NCI-H2227 treated with DMSO at 0.1 percent for 48 hours (cell line): ENCODE data around the gene EEF1E1.
"Not testable (repeated sequence)": the region's sequence is repeated elsewhere in the genome, so short reads cannot be mapped to it uniquely, and the experiment has no call there.

ENCODE experiments used
- DNase-seq: peaks from one replicate; lab custom pipeline; 2025; lab: John Stamatoyannopoulos, UW

Gene EEF1E1

DNA sequence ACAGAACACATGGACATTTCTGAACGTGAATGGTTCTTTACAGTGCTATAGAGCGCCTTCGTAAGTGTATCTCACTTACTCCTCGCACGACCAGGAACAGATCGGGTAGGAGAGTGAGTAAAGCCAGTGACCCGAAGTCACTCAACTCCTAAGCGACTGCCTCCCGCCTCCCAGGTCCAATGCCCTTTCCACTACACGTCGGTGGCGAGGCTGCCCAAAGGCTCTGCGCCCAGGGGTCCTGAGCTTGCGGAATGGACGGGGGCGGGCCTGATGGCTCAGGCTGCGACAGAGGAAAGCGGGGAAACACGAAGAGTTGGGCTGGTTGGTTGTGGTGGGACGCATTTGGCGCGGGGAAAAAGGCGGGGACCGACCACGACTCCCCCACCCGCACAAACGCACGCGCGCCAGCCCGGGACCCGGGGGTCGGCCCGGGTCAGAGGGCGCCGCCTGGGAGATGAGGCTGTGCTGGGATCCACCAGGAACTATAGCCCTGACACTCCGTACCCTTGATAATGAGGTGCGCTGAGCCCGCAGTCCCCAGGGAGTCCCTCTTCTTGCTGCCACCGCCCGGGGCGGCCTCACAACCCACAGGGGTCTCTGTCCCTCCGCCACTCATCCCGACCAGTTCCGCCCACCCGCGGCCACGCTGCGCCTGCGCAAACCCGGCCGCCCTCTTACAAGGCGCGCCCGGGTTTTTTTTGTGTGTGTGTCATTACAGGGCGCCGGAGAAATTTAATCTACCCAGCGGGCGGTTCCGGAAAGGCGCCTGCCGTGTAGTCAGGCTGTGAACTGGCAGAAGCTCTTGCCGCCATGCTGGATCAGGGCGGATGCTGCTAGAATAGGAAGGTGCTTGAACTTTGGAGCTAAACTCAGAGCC, 38.3 kb downstream of the EEF1E1 start, which contains the start of gene BLOC1S5:
TSS of gene BLOC1S5 (minus strand) at position 629 of the 877 bp plus-strand sequence. CDS start at position 616, 13 bp downstream.
- DNase-seq = peak; percentile 96

DNA sequence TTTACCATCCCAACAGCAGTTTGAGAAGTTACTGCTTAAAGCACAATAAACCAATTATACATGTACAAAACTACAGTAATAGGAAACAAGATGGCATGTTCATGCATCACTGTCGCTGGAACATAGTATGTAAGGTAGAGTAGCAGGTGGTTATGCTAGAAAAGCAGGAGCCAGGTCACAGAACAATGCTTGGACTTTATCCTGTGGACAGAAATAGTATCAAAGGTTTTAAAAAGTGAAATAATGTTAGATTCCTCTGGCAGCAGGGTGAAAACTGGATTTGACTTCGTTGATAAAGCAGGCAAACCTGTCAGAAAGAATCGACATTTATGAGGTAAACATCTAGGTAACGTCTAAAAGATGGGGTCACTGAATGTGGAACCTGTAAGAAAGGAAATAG, 40.6 kb downstream of the EEF1E1 start:
- DNase-seq = no peak

DNA sequence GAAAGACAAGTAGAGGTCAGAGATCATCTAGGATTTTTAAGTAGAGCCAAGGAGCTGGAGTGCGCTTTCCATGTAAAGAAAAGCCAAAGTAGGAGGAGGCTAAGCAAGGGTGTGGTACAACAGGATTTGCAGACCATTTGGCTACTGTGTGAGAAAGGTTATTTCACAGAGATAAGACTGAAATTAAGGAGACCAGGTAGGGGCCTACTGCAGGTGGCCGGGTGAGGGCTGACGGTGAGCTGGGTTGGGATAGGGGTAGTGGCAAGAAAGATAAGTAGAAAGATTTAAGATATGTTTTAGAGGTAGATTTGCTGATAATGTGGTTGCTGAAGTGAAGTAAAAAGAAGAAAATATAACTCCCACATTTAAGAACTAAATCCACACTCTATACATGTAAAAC, 42.0 kb downstream of the EEF1E1 start:
- DNase-seq = no peak

DNA sequence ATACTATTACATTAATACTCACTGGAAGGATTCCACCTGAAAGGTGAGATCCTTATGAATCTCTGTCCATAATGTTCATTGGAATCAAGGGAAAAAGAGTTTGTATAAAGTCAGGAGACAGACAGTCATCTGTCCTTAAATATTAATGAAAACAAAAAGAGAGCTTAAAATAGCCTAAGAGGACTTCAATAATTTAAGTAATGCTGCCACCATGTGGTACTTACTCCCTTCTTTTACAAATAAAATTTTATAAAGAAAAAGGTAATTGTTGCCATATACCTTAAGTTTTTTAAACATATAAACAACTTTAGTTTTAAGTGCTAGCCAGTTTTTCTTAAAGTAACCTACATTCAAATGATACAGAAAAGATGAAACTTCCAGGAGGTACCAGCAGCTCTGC, 43.2 kb downstream of the EEF1E1 start:
- DNase-seq = no peak

DNA sequence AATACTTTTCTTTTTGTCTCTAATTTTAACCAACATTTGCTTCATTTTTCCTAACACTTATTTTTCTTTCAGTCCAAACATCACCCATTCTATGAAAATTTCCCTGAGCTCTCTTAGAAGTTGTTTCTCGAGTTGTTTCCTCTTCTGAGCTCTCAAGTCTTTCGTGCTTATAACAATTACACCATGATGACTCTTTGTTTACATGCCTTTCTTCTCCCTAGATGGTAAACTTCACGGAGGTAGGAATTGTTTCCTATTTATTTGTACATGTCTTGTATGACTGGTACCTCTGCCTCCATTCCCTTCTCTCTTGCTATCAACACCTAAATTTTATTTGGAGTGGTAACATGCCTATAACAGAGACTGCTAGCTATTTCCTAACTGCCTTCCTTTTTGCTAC, 44.6 kb downstream of the EEF1E1 start:
- DNase-seq = no peak

DNA sequence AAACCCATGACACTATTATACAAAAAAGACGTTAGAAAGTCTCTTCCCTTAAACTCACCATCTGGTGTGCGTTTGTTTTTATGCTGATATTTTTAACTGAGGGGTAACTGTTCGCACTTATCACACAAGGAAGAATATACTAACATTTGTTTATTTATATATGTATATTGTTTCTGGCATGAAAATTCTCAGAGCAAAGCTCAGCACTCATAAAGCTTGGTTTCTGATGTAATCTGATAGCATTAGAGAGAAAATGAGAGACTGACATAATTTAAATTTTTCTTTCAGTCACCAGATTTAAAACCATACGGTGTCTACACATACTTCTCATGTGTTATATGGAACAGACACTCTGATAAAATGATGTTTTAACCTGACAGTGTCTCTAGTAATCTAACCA, 45.1 kb downstream of the EEF1E1 start:
- DNase-seq = no peak

DNA sequence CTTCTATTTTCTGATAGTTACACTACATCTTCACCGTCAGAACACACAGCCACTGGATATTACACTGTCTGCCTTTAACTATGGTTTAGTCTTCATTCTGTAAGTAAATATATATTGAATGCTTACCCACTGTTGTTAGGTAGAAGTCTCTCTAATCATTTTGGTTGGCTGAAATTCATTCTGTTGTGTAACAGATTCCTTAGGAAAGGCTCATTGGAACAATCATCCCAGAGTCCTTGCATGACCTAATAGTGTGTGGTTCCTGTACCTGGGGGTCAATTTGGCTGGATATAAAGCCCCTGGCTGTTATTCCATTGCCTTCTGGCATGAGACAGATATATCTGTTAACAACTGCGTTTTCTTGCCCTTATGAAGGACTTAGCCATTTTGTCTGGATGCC, 48.1 kb downstream of the EEF1E1 start:
- no peak for DNase-seq

DNA sequence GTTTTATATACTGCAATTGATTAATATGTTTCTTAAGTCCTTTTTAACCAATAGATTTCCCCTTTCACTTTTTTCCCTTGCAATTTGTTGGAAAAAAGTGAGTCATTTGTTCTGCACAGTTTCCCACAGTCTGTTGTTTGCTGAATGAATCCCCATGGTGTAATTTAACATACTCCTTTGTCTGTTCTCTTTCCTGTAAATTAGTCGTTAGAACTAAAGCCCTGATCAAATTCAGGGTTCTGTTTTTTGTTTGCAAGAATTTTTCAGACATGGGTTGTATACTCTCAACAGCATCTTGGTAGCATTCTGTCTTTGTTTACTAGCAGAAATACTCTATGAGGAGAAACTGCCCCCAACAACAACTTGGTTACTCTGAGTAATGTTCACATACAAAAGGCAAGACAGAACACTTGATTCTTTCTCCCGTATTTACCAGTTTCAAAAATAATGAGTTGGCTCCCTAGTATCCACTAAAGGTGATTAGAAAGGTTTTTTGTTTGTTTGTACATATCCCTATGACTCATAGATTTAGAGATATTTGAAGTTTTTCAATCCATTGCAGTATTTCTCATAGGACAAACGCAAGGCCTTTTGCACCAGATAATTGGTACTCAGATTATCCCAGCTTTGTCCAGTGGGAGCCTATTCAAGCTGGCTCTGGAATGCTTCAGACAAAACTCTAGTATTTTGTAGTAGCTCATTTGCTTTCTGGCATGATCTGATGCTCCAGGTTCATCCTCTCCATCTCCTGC, 54.6 kb downstream of the EEF1E1 start:
- no peak for DNase-seq

DNA sequence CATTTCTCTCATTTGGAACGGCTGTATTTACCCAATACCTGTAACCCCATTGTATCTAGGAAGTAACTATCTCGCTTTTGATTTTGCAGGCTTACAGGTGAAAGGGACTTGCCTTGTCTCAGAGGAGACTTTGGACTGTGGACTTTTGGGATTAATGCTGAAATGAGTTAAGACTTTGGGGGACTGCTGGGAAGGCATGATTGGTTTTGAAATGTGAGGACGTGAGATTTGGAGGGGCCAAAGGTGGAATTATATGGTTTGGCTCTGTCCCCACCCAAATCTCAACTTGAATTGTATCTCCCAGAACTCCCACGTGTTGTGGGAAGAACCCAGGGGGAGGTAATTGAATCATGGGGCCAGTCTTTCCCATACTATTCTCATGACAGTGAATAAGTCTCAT, 56.6 kb downstream of the EEF1E1 start:
- DNase-seq = not testable (repeated sequence)

DNA sequence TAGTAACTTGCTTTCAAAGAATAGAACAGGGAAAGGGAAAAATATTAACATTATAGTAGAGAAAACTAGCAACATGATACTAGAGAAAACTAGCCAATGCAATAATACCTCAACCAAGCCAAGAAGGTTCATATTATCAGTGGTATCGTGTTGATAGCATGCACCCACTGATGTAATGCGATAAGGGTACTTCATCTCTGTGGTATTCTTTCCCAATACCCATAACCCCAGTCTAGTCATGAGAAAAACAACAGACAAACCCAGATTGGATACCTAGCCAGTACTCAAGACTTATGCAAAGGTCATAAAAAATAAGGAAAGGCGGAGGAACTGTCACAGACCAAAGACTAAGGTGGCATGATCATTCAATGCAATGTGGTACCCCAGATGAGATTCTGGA, 59.1 kb downstream of the EEF1E1 start:
- DNase-seq = no peak

DNA sequence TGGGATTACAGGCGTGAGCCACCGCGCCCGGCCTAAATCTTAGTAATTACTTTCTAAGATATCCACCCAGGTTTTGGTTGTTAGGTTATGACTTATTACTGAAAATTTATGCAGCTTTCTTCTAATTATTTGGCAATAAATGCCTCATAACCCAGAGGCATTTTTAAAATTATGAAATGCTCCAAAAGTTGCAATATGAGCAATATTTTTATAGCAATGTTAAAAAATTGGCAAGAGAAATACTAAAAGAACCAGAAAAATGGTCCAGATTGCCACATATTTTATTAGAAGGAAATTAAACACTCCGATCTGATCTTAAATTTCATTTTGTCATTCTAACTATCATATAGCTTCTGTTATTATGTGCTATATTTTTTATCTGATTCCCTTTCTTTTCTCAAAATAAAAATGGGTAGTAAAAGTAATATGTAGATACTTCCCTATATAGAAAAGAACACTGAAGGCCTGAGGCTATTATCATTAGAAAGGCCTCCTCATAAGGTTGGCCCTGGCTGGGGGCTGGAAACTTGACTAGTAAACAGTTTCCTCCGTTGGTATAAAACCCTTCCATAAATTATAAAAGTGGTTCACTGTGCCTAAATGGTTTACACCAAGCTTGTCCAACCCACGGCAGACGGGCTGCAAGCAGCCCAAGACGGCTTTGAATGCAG, 60.3 kb downstream of the EEF1E1 start:
- no peak for DNase-seq

DNA sequence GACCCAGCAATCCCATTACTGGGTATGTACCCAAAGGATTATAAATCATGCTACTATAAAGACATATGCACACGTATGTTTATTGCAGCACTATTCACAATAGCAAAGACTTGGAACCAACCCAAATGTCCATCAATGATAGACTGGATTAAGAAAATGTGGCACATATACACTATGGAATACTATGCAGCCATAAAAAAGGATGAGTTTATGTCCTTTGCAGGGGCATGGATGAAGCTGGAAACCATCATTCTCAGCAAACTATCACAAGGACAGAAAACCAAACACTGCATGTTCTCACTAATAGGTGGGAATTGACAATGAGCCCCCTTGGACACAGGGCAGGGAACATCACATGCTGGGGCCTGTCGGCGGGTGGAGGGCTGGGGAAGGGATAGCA, 68.2 kb downstream of the EEF1E1 start:
- not testable (repeated sequence) for DNase-seq

DNA sequence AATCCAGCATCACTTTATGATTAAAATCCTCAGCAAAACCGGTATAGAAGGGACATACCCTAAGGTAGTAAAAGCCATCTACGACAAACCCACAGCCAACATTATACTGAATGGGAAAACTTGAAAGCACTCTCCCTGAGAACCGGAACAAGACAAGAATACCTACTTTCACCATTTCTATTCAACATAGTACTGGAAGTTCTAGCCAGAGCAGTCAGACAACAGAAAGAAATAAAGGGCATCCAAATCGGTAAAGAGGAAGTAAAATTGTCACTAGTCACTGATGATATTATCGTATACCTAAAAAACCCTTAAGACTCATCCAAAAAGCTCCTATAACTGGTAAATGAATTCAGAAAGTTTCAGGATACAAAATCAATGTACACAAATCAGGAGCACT, 71.4 kb downstream of the EEF1E1 start:
- DNase-seq = no peak
